RWPE1 (cell line): ENCODE results near the gene TSGA10.

ENCODE experiments used
- CTCF ChIA-PET: fragments of 350-600 bp; sonication (Branson Sonifier 250); formaldehyde crosslinking; extraction: SDS; loops from one replicate; lab custom pipeline; 2021; lab: Yijun Ruan, JAX
- POLR2A ChIA-PET: fragments of 400-600 bp; formaldehyde crosslinking; extraction: SDS; loops from one replicate; lab custom pipeline; 2020; ENCODE audit warnings: antibody characterized with exemption; ENCODE audit not compliant: low non-redundant PET; lab: Yijun Ruan, JAX
- DNase-seq: peaks from one replicate; pipeline ENCODE4 v3.0.0; 2012; ENCODE audit warnings: low spot score
- H3K27ac ChIP-seq: fragments of 450-650 bp; 2 replicates; pipeline ENCODE4 v1.5.1; 2017
- CTCF ChIP-seq: fragments of 450-650 bp; conservative IDR thresholded peaks from 2 replicates; pipeline ENCODE4 v1.5.1; 2017; ENCODE audit warnings: low read depth, mild to moderate bottlenecking

Gene TSGA10

GRCh38 chr2:99180755-99181623 is 26.2 kb upstream of the TSGA10 start, which contains the start of the genes MITD1 and MRPL30:
TSS of gene MITD1 (minus strand) at chr2:99181058. CDS start at chr2:99180981, 77 bp downstream.
TSS of gene MRPL30 (plus strand) at chr2:99181184. CDS start at chr2:99186204, 5,020 bp downstream.
- TF ChIP-seq CTCF = no peak
- DNase-seq = peak; percentile 86
- ChIA-PET POLR2A (interaction anchor here (0.6 to 1.3 kb wide), 2 partner anchors 31 to 155 kb away, joined by 3 read pairs; no protein-coding TSS in a partner anchor), CTCF (interaction anchor here (0.6 kb wide), 1 partner anchor 524 kb away, joined by 3 read pairs; no protein-coding TSS in a partner anchor)
- H3K27ac ChIP-seq = peak within 1 kb of the TSS; percentile 86

- no peak for TF ChIP-seq CTCF
- no peak for DNase-seq
- CTCF ChIA-PET = no interaction called here
- H3K27ac ChIP-seq = no peak overlapping the region
- POLR2A ChIA-PET = no interaction called here
Measured at GRCh38 chr2:99171377-99172140, 16.8 kb upstream of the TSGA10 start.

- TF ChIP-seq CTCF = no peak
- DNase-seq = no peak
- no peak overlapping the region for H3K27ac ChIP-seq
- ChIA-PET POLR2A (no interaction called here), CTCF (interaction anchor here (0.6 to 2.6 kb wide), 2 partner anchors 14 to 149 kb away, joined by 3 to 11 read pairs; partner anchors contain the start of genes LIPT1 and TSGA10)
Measured at GRCh38 chr2:99169534-99169933, 14.8 kb upstream of the TSGA10 start.

- ChIA-PET POLR2A (interaction anchor here (0.7 kb wide), 1 partner anchor 200 kb away, joined by 6 read pairs; no protein-coding TSS in a partner anchor), CTCF (no interaction called here)
- no peak for TF ChIP-seq CTCF
- DNase-seq = no peak
- no peak overlapping the region for H3K27ac ChIP-seq
Measured at GRCh38 chr2:99166218-99166617, 11.5 kb upstream of the TSGA10 start.

GRCh38 chr2:99159594-99159993 is 4.9 kb upstream of the TSGA10 start:
- POLR2A ChIA-PET = no interaction called here
- no peak for DNase-seq
- H3K27ac ChIP-seq = no peak overlapping the region
- no peak for TF ChIP-seq CTCF
- CTCF ChIA-PET = interaction anchor here (0.7 kb wide), 1 partner anchor 206 kb away, joined by 3 read pairs; no protein-coding TSS in a partner anchor

GRCh38 chr2:99158599-99158998 is 3.9 kb upstream of the TSGA10 start:
- H3K27ac ChIP-seq = no peak overlapping the region
- no peak for TF ChIP-seq CTCF
- POLR2A ChIA-PET = no interaction called here
- CTCF ChIA-PET = interaction anchor here (0.5 to 0.6 kb wide), 2 partner anchors 27 to 177 kb away, joined by 3 read pairs; no protein-coding TSS in a partner anchor
- DNase-seq = no peak
